ENCODE data around the gene GALNT10. TPM values are rescaled to one million over a fixed set of nuclear protein-coding genes. Genes with fewer than 3 reads are reported as not detected.

Gene GALNT10
- total RNA-seq, 1 donor from 2014 or later = 6.7 TPM

DNA sequence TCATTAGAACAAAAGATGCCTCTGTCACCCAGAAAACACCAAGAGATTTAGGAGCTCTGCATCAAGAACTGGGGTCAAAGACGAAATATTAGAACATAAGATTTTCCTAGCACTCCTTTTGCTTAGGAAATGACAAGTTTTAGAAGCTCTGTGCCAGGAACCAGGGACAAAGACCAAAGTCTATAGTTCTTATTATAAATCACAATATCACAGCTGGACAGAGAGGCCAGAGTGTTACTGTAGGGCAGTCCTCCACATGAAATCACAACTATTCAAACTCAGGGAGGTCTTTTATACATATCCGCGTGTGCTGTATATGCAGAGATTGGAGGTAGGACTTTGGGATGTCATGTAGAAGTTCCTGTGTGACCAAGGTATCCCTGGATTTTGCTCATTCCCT lies 138.5 kb downstream of the GALNT10 start:
- no peak for ATAC-seq

DNA sequence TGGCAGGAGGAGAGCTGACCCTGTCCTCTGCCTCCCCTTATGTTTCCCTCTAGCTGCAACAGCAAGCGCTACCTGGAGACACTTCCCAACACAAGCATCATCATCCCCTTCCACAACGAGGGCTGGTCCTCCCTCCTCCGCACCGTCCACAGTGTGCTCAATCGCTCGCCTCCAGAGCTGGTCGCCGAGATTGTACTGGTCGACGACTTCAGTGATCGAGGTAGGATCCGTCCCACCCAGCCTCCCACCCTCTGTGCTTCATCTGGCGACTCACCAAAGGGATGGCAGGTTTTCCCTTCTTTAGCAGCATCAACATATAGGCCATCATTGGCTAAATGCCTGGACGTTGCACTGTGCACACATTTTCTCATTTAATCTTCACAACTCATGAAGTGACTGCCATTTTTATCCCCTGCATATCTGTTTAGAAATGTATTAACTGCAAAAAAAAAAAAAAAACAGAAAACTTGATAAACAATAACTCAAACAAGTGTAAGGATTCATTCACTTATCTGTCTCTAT lies 139.0 kb downstream of the GALNT10 start:
- no peak for ATAC-seq

DNA sequence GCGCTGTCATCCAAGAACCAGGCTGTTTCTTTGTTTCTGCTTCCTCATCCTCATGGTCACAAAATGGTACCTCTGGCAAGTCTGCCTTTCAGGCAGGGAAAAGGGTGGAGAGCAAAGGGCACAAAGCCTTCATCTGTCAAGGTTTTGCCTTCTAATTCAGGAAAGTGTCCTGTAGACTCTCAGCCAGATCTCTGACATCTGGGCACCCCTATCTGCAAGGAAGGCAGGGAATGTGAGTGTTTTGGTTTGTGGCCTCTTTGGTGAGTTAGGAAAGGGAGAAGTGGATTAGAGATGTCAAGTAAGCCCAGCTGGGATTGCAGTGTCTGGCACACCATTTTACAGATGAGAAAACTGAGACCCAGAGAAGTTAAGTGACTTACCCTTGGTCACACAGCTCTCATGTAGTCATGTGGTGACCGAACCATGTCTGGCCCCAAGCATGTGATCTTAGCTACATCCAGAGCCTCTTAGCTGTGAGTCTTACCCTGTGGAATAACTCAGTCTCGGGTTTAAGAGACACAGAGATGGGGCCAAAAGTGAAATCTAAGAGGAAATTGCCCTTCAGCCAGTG lies 139.6 kb downstream of the GALNT10 start:
- peak; percentile 35 for ATAC-seq

DNA sequence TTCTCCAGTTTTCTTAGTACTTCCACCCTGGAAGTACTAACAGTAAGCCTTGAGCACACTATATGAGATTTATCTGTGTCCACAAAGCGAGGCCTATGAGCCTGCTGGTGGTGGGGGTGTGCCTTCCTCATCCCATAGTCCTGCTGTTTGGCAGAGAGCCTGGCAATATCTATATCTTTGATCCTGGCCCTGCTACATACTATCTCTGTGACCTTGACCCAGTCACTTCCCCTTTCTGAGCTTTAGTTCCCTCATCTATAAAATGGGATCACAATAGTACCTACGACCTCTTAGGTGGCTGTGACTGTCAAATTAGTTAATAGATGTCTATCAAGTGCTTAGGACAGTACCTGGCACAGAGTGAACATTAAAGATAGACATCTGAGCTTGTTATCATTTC lies 140.7 kb downstream of the GALNT10 start:
- no peak for ATAC-seq

DNA sequence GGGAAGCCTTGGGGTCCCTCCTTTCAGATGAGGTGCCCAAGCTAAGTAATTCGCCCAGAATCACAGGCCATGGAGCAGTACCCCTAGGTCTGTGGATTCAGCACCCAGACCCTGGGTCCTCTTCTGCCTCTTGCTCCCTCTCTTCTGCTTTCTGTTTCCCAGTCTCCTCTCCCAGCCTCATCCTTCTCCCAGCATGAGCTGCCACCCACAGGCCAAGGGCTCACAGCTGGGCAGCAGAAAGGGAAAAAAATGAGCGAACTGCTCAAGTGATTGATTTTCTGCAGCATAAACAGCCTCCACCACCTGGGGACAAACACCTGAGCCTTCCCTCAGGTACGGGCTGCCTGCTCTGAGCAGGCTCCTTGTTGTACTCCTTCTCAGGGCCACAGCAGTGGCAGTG lies 141.4 kb downstream of the GALNT10 start:
- ATAC-seq = no peak

DNA sequence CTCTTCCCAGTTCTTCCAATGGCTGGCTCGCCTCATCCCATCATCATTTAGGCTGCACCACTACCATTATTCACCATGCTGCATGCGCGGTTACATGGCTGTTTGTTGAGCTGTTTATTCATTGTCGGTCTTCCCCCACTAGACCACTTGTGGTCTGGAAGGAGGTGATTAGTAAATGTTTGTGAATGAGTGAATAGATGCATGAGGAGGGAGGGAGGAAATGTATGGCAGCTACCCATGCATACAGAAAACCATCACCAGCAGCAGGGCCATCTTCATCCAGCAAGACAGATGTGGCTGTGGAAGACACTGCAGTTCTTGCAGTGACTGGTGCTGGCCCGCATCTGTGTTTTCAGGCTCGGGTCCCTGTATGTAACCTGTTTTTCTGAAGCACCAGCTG lies 141.9 kb downstream of the GALNT10 start:
- ATAC-seq = no peak

DNA sequence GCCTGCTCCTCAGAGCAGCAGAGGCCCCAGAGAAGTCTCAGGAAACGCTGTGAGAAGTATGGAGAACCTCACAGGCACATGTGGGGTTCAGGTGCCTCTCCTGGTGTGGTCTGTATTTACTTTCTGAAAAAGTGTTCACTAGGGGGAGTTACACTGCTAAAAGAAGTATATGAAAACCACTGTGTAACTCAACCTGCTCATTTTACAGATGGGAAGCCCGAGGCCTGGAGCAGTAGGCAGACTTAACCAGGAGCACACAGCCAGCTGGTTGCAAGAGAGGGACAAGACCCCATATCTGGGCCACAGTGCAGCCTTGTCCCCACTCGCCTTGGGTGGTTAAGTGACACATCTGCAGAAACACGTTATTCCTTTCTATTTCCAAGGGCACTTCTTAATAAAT lies 142.5 kb downstream of the GALNT10 start:
- ATAC-seq = no peak

DNA sequence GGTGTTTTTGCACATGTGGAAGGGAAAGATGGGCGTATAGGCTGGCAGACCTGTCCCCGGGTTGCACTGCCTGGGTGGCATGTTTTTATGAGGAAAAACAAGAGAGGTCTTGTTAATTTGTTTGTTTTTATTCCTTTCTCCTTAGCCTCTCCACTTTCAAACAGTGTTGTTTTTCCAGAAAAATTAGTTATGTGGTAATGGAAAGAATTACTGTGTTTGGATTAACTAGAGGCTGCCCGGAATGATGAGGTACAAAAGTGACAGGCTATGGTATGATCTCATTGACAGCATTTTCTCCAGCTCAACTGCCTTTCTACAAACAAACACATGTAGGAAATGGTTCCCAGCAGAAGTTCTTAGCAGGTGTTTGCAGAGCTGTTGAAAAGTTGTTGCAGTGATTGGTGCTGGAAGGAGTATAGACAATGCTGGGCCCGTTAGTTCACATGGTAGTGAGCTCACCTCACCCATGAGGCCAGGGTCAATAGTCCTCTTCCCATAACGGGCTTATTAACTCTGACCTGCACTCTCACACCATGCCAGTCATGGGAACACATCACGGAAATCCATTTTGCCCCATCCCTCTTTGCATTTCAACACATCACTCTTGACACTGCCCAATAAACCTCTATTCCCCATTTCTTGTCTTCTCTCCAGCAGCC lies 144.0 kb downstream of the GALNT10 start:
- ATAC-seq = no peak

DNA sequence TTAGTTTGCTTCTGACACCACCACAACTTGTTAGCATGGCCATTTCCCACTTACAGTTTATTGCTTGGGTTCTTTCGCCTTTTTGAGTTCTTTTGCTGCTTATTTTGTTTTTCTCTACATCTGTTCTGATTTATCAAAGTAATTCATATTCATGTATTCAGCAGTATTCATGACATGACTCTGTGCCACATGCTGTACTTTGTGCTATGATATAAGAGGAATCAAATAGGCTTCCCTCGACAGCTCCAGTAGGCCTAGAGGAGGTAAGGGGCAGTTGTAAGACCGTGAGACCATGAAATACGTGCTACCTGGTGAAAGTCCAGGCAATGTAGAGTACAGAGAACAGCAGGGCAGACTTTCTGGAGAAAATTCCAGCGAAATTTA lies 144.5 kb downstream of the GALNT10 start:
- ATAC-seq = no peak

DNA sequence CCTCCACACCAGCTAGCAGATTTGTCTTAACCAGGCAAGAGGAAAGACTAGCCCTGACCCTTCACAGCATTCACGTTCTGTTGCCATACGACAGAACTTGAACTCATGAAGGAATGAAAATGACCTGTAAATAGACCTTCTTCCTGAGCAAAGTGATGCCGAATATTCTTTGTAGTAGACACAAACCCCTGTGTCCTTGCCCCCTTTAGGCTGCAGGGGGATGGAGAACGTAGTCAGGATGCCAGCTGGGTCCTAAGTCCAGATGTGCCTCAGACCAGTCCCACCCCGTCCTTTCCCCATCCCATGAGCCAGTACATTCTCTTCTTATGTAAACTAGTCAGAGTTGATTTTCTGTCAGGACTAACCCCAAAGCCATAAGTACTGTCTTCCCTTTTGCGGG lies 151.1 kb downstream of the GALNT10 start:
- ATAC-seq = no peak

DNA sequence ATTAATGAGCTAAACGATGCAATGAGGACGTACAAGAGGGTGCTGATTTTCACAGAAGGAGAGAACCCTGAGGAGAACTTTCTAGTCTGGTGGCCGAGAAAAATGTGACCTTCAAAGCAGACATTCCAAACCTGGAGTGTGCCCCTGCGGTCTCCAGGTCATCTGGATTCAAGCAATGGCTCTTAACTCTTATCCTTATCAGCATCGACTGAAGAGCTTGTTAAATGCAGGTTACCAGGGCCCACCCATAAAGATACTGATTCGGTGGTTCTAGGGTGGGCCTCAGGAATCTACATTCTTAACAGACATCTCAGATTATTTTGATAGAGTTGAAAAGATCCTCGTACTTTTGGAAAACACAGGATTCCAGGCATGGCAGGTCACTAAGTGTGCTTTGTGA lies 151.7 kb downstream of the GALNT10 start:
- ATAC-seq = no peak

DNA sequence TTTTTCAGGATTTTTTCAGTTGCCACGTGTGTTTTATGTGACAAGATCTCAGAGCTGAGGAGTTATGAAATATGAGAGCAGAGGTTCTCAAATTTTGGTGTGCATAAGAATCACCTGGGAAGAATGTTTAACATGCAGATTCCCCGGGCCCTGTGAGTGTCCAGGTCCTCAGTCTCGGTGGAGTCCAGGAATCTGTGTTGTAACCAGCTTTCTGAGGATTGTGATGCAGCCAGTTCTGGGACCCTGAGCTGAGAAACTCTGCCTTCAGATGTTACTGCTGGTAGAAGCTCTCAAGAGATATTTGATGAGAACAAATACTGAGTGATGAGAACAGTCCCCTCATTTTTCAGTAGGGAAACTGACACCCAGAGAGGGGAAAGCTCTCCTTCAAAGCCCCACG lies 152.4 kb downstream of the GALNT10 start:
- no peak for ATAC-seq

DNA sequence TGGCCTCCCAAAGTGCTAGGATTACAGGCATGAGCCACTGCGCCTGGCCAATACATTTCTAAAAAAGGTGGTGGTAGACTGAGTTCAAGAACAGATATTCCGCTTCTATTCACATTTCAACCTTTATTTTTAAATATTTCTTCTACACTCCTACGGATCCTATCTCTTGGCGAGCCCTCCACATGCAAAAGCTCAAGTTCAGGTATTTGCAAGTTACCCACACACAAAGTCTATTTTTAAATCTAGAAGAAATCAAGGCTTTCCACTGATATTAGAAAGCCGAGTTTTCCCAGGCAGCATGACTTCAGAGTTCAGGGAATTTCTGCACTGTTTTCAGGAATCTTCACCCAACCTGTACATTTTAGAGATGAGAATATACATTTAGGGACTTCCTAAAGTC lies 153.9 kb downstream of the GALNT10 start:
- ATAC-seq = no peak

DNA sequence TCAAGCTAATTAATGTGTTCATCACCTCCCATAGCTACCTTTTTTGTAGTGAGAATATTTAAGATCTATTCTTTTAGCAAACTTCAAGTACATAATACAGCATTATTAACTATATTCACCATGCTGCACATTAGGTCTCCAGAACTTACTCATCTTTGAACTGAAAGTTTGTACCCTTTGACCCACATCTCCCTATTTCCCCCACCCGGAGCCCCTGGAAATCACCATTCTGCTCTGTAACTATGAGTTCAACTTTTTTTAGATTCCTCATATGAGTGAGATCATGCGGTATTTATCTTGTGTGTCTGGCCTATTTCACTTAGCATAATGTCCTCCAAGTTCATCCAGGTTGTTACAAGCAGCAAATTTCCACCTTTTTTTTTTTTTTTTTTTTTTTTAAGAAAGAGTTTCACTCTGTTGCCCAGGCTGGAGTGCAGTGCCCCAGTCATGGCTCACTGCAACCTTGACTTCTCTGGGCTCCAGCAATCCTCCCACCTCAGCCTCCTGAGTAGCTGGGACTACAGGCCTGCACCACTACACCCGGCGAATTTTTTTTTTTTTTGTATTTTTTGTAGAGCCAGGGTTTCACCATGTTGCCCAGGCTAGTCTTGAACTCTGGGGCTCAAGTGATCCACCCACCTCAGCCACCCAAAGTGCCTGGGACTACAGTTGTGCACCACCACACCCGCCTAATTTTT lies 154.9 kb downstream of the GALNT10 start:
- no peak for ATAC-seq

DNA sequence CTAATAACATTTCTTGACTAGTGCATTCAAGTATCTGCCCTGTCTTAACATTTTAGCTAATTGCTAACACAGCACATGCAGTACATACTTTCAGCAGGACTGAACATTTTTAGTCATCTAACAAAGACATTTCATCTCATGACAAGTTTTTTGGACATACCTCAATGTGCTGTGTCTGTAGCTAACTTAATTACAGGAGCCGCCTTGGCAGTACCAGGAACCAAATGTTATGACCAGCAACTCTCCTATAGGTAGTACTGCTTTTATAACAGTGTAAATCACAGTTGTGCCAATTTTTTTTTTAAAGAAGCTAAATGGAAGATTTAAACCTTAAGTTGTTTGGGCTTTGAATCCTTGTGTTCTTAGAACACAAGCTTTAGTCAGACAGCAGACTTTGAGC lies 155.9 kb downstream of the GALNT10 start:
- ATAC-seq = no peak

DNA sequence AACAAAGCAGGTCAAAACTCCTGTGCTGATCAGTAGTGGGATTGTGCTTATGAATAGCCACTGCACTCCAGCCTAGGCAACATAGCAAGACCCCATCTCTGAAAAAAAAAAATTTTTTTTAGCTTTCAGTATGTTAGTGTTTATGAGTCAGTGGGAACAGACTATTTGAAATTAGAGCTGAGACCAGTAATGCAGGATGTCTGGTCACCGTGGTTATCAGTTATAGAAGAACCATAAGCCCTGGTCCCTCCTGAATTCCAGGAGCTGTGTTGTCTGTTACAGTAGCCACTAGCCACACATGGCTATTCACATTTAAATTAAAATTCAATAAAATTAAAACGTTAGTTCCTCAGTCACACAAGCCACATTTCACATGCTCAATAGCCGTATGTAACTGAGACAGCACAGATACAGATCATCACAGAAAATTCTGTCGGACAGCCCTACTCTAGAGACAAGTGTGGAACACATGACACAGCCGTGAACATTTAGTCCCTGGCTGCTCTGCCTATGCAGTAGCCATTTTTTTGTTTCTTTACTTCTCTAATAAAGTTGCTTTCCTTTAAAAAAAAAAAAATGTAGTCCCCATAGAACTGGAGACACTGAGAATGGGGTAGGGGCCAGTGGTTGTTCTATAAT lies 159.2 kb downstream of the GALNT10 start:
- no peak for ATAC-seq

DNA sequence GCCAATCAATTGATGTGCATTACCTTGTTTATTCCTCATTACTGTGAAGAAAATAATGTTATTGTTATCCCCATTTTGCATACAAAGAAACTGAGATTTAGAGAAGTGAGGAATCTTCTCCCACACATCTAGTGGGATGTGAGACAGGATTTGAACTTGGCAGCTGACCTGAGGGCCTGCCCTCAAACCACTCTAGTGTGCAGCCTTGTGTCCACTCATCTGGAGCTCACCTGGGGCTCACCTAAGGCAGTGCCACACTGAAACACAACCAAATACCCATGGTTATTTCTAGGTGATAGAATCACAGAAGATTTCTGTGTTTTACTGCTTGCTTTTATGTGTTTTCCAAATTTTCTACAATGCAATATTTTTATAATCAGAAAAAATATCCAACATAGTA lies 160.6 kb downstream of the GALNT10 start:
- no peak for ATAC-seq

DNA sequence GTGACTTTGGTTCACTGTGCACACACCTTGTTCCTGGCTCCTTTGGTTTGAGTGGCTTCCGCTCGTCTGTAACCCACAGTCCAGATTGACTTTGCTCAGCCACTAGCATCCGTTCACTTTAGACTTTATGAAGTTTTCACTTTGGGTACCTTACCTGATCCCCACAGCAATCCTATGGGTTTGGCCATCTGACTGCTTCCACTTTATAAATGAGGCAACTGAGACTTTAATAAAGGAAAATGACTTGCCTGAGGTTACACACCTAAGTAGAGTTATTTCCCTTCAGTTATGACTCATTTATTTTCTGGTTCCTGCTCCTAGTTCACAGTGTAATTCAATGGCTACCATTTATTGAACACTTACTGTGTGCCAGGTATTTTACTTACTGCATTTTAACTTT lies 161.0 kb downstream of the GALNT10 start:
- ATAC-seq = peak; percentile 43

DNA sequence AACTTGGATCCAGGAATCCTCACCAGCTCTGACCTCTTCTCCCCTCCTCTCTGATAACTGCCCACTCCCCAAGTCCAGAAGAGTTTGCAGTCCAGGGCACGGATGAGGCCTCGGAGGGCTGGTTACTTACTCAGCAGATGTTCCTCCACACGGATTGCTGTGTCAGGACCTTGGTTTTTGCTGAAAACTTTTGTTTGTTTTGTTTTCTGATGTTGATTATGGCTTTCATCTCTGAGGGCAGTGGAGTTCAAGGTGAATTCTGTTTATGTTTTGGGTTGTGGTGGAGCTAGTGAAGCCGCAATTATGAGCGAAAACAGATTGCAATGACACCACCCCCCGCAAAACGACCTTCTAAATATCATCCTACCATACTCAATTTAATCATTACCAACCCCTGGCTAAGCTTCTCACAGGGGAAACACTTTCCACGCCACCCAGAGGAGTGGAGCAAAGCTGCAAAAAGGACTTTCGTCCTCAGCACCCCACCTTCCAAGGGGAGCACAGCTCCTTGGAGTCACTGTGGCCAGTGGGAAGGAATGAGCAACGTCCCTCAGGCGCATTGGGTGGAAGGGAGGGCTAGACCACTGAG lies 162.5 kb downstream of the GALNT10 start:
- no peak for ATAC-seq

DNA sequence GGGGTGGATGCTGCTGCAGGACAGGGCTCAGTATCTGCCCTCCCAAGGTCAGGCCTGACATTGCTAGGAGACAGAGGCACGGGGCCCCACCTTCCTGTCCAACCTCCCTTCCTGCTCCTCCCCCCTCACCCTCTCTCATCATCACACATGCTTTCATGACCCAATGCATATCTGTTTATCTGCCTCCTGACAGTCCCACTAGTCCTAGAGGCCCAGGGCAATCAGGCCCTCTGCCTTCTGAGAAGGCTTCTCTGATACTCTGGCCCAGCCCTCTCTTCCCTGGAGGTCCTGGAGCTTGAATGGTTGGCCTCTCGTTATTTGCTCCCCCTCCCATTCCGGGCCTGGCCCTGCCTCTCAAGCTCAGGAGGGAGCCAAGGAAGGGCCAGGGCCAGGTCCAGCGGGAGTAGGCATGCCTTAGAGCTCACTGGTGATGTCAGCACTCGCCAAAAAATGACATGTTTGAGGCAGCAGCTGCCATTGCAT lies 164.6 kb downstream of the GALNT10 start:
- ATAC-seq = no peak

DNA sequence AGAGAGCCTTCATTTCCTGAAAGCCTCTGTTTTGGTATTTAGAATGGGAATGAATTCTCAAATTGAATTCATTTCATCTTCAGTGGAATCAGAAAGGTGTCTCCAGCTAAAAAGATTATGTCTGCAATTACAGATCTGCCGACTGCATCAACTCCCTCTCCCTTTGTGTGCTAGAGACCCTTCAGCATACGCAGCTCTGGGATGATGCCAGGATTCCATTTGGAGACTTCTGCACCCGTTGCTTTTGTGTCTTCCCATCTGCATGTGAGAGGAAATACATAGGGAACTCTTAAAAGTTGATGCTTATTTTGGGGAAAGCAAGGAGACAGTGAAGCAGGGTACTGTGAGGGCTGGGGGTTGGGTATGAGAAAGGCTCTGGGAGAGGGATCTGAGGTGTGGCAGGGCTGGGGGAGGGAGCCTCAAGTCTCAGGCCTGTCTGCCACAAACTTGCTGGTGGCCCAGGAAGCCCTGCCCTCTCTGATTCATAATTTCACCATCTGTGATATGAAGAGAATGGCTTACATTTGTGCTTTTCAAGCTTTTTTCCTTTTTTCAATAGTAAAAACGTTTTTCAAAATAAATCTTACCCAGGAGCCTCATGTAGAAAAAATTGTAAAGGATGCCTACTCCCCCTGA lies 165.6 kb downstream of the GALNT10 start:
- no peak for ATAC-seq

DNA sequence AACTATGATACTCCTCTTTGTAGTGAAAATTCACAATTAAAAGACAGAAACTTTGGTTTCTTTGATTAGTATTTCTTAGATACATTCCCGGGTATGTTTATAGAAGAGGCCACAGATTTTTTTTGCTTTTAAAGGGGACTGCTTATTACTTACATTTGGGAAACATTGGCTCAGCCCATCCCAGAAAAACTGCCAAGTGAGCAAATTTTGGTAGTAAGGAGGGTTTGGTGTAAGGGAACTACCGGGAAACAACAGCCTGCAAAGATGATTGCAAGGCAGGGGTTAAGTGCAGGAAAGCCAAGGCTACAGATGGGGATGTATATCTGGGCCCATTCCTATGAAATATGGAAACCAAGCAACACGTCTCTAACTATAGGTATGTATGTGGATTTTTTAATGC lies 166.4 kb downstream of the GALNT10 start:
- no peak for ATAC-seq
